ENCODE data around the gene TXNDC11.

The TXNDC11 gene

DNA sequence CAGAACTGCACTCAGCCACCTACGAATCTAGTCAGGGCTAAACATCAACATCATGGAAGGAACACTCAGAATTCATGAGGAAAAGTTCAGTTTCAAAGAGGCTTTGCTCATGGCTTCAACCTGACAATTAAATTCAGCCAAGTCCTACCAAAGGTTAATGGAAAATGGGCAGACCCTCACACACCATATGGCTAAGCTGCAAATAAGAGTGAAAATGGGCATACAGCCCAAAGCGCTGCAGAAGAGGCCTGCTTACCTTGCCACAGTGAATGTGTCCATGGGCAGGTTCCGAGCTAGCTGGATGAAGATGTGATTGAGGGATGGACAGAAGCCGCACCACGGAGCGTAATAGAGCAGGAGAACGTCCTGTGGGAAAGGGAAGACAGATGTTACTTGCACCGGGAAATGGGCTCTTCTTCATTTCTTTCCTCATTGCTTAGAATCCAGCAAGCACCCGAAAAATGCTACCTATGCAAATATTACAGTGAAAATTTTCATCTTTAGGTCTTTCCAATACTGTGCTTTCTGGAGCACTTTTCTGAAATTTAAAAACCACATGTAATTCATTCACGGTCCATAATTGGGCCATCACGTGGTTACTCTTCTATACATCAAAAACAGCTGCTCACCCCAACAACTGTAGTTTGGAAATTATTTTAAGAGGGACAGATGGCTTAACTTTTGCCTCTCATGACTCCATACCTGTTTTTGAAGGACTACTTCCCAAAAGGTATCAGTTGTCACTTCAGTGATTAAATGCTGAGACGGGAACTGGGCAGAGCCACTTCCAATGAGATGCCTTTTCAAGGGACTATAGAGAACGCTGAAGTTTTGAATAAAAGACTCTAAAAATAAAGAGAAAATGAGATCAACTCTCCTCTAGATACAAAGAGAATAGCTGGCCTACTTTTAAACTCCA, 54.8 kb downstream of the TXNDC11 start:
- DNase-seq, result peak in 1 of 14 donors; percentile 86

DNA sequence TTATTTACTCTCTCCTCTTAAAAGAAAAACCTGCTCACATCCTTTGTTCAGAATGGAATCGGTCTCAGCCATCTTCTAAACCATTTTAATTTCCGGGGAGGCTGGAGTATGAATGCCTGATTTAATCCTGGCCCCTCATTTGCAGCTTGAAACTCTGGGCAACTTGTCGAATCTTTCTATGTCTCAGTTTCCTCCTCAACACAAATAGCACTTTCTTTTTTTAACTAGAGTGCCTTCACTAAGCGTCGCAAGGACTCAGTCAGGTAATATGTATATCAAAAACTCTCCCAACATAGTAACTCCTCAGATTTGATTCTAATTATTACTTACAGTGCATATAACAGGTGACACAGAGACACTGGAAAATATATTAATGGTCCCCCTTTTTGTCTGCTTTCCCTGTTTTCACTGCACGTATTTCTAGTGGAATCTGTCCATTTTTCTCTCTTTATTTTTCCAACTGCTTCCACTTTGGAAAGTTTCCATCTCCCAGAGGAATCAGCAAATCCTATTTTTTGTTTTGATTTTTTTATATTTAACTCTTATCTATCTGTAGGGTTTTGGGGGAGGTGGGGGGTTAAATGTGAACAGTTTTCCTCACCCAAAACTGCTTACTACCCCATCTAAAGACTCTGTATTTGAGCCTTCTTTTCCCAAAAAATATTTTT, 55.8 kb downstream of the TXNDC11 start:
- peak in 1 of 14 donors; percentile 31 for DNase-seq

DNA sequence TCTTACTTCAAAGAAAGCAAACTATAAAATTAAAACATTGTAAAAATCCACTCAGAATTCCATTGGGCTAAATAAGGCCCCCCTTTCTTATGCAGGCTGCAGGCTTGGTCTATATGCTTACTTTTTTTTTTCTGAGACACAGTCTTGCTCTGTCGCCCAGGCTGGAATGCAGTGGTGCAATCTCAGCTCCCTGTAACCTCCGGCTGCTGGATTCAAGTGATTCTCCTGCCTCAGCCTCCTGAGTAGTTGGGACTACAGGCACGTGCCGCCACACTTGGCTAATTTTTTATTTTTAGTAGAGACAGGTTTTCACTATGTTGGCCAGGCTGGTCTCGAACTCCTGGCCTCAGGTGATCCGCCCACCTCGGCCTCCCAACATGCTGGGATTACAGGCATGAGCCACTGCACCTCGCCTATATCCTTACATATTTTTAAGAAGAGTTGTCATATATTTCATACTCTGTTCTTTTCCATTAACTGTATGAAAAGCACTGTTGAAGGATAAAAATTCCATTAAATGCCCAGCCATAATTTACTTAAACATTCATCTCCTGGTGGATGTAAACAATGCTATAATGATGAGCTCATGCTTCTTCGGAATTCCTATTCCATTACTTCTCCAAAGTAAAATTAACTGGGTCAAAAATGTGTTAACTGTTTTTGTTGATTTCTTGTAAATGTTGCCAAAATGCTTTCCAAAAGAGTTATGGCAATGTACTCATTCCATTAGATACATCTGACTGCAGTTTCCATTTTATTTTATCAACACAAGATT, 56.6 kb downstream of the TXNDC11 start:
- no peak for DNase-seq

DNA sequence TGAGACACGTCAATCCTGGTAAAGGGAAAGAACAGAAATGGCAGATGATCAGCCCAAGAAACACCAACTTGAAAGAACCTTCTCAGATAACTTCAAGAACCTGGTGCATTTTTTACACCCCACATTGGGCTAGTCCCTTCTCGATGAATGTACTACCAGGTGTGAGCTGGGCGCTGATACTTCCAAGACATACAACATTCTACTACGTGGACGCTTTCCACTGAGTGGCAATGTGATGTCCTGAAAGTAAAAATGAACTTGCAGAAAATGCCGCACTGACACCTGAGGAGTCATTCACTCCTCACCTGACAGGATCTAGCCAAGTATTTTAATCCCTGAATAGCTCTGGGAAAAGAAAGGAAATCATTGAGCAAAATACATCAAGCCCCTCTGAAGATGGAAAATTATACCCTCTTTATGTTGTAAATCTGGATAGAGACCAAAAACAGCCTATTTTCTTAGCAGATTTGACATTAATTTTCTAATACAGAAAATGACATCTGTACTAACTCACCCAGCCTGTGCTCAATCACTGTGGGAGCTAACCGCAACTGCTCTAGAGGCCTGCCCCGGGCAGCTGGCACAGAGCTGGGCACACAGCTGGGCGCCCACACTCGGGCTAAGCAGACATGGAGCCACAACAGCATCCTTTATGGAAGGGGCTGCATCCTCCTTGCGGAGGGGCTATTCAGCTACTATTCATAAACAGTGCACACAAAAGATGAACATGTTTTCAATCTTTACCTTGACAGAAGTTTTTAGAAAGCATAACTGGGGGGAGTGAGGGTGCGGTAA, 58.2 kb downstream of the TXNDC11 start:
- no peak for DNase-seq

DNA sequence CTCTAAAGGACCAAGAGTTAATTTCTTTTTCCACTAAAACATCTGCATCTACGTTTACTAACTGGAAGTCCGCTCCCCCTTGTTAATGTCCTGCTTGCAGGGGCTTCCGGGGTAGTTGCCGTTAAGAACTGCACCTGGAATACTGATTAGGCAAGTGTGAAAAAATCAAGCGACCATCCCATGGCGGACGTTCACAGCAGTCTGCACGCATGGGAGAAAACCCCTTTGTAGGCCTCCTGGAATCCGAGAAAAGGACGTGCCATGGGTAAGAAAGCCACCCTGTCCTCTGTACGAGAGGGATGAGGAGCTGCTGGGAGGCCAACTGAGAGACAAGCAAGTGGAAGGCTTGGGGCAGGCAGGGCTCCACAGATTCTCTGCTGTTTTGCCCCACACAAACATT, 59.5 kb downstream of the TXNDC11 start:
- no peak for DNase-seq

DNA sequence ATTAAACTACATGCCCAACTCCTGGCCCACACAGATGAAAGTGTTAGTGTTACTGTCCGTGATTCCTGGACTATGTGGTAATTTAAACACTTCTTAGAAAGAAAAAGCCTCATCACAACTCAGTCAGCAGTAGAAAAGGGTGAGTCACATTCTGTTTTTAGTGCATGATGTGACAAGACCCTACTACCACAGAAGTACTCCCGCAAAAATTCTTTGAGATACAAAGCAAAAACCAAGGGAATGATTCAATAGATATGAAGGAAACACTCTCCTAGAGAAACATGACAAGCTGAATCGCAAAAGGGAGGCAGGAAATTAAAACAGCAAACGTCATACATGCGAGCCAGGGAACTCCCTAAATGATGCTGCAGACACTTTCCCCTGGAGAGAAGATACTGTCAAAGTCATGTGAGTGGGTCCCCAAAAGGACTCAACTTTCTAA, 60.0 kb downstream of the TXNDC11 start:
- DNase-seq, result no peak

DNA sequence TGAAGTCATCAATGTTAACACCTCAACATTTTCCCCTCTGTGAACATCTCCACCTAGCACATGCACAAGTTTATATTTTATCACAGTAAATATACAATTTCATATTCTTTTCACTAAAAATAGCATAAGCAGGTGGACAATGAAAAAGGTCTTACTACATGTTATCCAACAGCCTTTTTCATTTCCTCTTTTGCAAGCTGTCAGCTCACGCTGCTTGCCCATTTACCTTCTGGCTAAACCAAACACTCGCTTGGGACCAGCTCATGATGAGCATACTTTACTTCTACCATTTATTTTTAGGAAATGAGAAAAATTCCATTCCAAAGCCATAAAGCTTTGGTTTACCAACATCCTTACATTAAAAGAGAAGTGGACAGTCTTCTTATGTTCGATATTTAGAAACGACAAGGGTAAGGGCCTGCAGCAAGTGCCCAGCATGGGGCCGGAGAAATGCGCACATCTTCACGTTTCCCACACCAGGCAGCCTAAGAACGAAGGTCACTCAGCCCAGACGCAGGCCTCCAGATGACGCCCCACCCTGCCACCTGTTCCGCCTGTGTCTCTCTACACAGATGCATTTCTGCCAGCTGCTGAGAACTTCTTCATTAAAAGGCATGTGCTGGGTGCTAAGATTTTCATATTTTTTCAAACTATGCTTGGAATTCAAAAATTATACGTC, 60.5 kb downstream of the TXNDC11 start:
- DNase-seq, result peak in 1 of 14 donors; percentile 77

DNA sequence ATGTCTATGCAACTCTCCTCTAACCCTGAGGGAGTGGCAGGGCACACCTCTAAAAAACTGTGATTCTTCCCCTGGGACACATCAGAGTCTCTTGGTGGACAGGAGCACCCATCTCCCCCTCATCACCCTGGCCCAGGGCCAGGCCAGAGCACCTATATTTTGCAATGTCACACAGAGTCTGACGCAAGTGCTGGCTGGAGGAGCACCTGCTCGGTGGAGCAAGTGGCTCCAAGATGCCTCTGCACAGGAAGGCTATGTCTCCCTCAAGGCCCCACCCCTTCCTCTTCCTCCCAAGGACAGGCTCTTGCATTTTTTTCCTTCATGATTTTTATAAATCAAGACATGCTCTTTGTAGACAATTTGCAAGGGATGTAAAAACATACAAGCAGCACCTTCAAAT, 61.1 kb downstream of the TXNDC11 start:
- DNase-seq, result no peak

DNA sequence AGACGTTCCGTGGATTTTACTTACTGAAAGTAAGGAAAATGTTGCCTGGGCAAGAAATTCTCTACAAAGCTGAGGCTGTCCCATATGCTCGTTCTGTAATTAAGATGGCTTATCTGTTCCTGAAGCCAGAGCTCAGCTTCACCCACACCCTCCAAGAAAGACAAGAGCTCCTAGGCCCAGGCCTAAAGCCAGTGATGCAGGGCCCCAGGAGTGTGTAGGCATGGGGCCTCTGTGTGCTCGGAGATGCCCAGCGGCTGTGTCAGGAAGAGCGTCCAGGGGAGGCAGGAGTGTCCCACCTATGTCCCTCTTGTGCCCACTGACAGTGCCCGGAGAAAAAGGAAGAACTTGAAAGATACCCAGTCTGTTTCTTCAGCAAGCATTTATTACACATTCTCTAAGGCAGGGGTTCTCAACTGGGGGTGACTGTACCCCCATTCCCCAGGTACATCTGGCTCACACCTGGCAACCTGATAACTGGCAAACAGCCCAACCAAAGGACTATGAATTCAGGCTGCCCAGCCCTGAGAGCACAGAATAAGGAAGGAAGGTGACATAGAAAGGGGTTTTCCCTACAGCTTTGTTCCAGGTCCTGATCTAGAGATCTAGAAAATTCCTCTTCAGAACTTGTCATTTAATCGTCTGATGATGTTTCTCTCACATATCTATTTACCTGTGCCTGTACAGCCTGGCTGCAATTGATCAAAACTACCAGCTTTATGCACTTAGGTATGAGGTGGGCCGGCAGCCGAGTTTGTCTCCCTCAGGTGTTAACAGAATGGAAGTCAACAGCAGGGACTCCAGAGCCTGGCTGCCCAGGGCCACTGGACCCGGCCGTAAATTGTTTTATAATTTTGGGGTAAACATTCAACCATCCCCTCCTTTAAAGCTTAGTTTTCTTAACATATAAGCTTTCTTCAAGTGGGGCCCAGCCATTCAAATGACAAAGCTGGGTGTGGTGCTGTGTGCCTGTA, 62.4 kb downstream of the TXNDC11 start:
- DNase-seq, result no peak

DNA sequence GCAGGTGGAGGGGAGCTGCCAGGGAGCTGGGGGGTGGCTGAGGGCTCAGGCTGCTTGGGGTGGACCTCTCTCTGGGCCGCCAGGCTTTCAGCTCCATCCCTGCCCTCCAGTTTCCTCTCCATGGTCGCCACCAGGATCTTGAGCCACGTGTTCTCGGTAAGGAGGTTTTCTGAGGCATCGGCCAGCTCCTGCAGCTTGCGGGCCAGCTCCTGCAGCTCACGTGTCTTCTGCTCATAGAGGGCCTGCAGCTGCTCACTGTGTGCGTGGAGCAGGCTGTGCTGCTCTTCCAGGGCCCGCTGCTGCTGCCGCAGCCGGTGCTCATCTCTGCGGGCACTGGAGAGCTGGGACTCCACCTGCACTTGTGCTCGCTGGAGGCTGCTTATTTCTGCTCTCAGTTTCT, 63.4 kb downstream of the TXNDC11 start:
- DNase-seq, result peak in 6 of 14 donors; percentile 9 to 70 (median 14)

DNA sequence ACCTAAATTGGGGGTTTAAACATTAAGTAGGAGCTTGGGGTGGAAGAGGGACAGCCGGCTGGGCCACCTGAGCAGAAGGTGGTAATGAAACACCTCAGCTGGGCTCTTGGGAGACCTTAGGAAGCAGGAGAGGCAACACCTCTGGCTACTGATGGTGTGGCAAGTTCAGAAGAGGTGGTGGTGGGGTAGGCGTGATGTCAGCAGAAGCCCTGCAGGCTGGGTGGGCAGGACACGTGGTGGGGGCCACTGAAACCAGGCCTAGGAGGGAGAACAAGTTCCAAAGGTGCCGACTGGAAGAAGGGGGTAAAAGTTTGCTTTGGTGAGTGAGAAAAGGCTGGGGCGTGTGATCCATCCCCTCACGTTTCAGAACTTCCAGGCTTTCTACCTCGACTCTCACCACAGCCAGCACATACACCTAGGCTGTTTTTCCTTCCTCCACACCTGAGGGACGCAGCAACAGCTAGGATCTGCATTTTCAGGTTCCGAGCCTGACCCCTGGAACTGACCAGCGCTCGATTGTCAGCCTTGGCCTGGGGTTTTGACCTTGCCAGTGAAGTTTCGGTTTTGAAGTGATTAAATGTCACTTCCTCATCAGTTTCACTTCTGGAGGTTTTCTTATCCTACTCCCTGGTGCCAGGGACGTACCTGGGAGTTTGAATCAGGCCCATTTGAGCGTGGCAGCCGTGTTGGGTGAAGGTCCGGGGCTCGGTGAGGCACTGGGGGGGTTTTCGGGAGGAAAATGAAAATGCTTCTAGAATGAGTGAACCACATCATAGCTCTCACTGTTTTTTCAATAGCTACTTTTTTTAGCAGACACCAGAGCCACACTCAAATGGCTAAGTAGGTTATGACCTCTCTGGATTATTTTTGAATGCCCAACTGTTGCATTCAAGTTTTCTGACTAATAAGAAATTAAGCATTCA, 64.4 kb downstream of the TXNDC11 start:
- DNase-seq, result peak in 1 of 14 donors; percentile 19

DNA sequence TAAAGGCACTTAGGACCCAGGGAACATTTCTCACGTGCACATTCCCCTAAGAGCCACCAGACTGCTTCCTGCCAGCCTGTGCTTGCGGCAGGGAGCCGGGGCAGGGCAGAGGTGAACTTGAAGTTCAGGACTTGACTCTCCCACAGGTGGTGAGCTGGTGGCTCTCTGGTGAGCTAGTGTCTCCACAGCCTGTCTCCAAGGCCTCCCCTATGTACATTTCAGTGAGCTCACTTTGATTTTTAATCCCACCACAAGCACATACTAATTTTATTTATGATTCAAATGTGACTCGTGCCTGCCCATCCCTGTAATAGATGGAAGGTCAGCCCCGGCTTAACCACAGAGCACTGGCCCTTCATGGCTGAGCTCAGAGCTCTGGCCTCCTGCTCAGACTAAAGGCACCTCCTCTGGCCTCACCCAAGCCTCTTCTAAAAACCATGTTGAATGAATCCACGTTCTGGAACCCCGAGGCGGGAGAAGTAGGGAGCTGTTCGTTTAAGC, 65.2 kb downstream of the TXNDC11 start:
- no peak for DNase-seq

DNA sequence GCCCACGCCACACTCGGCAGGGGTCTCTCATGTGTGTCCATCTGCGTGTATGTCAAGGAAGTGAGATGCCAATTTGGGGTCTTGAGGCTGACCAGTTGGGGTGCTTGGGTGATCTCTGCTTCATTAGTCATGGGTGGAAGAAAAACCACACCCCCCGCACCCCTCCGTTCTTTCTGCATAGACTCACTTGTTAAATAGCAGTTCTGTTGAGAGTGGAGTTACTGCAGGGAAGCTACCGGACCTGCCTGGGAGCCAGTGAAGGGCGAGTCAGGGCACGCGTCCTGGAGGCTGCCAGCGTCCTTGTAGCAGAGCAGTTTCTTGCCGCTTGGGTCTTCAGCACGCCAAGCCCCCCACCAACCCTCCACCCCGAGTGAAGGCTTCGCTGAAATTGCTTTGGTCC, 65.9 kb downstream of the TXNDC11 start:
- DNase-seq, result no peak

DNA sequence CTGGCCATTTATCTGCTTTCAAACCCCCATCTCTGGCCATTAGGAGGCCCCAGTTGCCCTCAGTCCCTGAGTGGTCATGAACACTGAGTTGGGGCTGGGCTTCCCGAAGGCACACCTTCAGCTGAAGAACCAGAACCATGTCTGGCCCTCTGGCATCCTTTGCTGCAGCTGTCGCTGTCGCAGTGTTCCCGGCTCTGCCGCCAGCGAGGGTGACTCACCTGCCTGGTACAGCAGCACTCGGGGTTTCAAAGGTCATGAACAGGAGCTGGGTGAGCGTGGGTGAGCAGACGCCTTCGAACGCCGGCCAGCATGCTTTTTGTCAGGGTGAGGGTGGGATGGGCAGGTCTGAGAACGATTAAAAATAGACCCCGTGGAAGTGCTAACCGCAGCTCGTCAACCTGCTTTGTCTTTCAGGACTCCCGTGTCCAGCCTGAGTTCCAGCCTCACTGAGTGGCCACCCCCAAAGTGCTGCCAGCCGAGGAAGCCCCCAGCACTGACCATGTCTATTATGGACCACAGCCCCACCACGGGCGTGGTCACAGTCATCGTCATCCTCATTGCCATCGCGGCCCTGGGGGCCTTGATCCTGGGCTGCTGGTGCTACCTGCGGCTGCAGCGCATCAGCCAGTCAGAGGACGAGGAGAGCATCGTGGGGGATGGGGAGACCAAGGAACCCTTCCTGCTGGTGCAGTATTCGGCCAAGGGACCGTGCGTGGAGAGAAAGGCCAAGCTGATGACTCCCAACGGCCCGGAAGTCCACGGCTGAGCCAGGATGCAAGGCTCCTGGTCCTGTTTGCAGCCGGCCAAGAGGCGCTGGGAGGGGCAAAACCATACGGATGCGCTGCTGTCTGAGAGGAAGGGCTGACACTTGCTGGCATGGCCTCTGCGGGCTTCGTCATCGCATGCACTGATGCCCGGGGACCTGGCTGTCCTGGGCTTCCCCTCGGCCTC, 66.8 kb downstream of the TXNDC11 start:
- DNase-seq, result peak in 1 of 14 donors; percentile 84

DNA sequence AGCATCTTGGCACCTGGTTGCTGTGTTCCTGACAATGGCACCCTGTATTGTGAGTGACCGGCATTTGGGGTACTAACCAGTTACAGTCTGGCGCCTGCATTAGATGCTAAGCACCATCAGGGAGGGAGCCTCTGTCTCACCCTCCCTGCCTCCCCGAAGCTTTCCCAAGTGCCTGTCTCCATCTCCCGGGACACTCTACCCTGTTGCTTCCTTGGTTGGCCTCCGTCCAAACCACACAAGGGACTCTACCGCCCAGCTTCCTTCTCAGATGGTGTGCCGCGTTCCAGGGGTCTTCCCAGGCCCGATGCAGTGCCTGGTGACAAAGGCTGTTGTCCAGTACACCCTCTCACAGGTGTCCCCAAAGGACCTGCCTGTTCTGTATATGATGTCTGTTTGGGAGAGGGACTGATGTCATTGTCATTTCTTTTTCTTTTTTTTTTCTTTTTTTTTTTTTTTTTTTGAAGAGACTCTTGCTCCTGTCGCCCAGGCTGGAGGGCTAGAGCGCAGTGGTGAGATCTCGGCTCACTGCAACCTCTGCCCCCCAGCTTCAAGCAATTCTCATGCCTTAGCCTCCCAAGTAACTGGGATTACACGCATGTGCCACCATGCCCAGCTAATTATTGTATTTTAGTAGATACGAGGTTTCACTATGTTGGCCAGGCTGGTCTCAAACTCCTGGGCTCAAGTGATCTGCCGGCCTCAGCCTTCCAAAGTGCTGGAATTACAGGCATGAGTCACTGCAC, 67.7 kb downstream of the TXNDC11 start:
- DNase-seq, result peak in 2 of 14 donors; percentile 10 to 29

DNA sequence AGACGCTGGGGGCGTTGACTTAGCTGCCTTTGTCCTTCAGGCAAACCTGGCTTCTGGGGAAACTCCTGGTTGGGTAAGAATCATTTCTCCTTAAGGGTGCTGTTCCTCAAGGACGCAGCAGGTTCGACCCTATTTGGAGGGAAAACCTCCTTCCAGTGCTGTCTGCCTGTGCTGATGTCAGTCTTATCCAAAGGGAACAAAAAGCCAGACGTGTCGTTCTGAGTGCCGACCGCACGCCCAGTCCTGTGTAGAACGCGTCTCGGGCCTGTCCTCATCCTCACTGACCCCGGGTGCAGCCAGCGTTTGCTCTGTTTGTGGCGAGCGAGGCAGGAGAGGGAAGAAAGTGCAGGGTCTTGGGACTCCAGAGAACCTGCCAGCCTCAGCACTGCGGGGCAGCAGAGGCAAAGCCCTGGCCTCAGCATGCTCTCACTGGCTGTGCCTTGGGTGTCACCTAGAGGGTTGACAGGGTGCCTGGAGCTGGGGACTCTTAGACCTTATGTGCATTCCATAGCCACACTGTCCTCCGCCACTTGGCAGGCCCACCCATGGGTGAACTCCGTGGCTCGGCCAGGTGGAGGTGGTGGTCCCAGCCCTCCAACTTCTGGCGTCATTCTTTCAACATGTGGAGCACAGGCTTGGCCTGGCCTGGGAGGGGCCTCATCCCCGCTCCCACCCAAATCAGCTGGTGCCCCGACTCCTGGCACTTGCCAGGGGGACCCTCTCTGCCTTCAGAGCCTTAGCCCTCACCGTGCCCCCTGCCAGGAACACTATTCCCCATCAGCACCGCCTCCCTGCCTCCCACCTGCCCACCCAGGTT, 68.4 kb downstream of the TXNDC11 start:
- DNase-seq, result peak in 2 of 14 donors; percentile 28 to 43

Measured in C1 segment of cervical spinal cord (tissue), 14 donors.